OCI-LY7 (cell line): ENCODE results near the gene ZFYVE28. TPM values are rescaled to one million over a fixed set of nuclear protein-coding genes. Genes with fewer than 3 reads are reported as not detected.

Experiments used
- BruUV-seq: library from RNA; stranded (reverse); fragments of 400-500 nt; replicated peaks from 2 replicates; lab custom pipeline; 2021; lab: Mats Ljungman, UMichigan
- CTCF ChIA-PET: fragments of 300-600 bp; sonication (Branson Sonifier 250); formaldehyde crosslinking; loops from one replicate; lab custom pipeline; 2022; ENCODE audit warnings: antibody characterized with exemption; ENCODE audit not compliant: unreplicated experiment; lab: Charles Lee
- POLR2A ChIA-PET: fragments of 300-600 bp; sonication (Branson Sonifier 250); formaldehyde crosslinking; loops from one replicate; lab custom pipeline; 2022; ENCODE audit warnings: antibody characterized with exemption; lab: Charles Lee
- DNase-seq: peaks from one replicate; pipeline ENCODE4 v3.0.0-alpha.2; 2015; ENCODE audit warnings: low spot score
- H2AFZ ChIP-seq: fragments of 200-600 bp; sonication (generic), shearing (Covaris generic); 2 replicates; pipeline ENCODE4 v1.6.1; 2014; ENCODE audit warnings: mild to moderate bottlenecking, antibody characterized with exemption, low read length, moderate library complexity
- H3K27ac ChIP-seq: fragments of 200-600 bp; sonication (generic); 2 replicates; pipeline ENCODE4 v1.5.1; 2014; ENCODE audit warnings: mixed run types, low read depth, mild to moderate bottlenecking, moderate library complexity, low read length, inconsistent platforms; ENCODE audit not compliant: poor library complexity, severe bottlenecking
- H3K36me3 ChIP-seq: fragments of 200-600 bp; sonication (generic); 2 replicates; pipeline ENCODE4 v1.6.1; 2014; ENCODE audit warnings: mild to moderate bottlenecking, antibody characterized with exemption, low read length, moderate library complexity, mixed read lengths; ENCODE audit not compliant: insufficient read depth
- H3K4me1 ChIP-seq: fragments of 200-600 bp; sonication (generic); 2 replicates; pipeline ENCODE4 v1.5.1; 2014; ENCODE audit warnings: mild to moderate bottlenecking, low read length; ENCODE audit not compliant: insufficient read depth, poor library complexity, severe bottlenecking
- H3K4me2 ChIP-seq: fragments of 200-600 bp; sonication (generic); 2 replicates; pipeline ENCODE4 v1.6.1; 2014; ENCODE audit warnings: mild to moderate bottlenecking, low read length
- H3K4me3 ChIP-seq: fragments of 200-600 bp; sonication (generic); 2 replicates; pipeline ENCODE4 v1.5.1; 2014; ENCODE audit warnings: mild to moderate bottlenecking, low read depth, low read length; ENCODE audit not compliant: poor library complexity, severe bottlenecking
- H3K79me2 ChIP-seq: fragments of 200-600 bp; sonication (generic); 2 replicates; pipeline ENCODE4 v1.6.1; 2016; ENCODE audit warnings: low read depth, mild to moderate bottlenecking, low read length, moderate library complexity, mixed read lengths; ENCODE audit not compliant: insufficient read depth
- H3K9me2 ChIP-seq: fragments of 200-600 bp; sonication (generic); 2 replicates; pipeline ENCODE4 v1.6.1; 2016; ENCODE audit warnings: mild to moderate bottlenecking, low read length, mixed read lengths; ENCODE audit not compliant: insufficient read depth
- H3K9me3 ChIP-seq: fragments of 200-600 bp; sonication (generic); 2 replicates; pipeline ENCODE4 v1.6.1; 2014; ENCODE audit warnings: mild to moderate bottlenecking, mixed run types, low read length, mixed read lengths
- H4K20me1 ChIP-seq: fragments of 200-600 bp; sonication (generic); 2 replicates; pipeline ENCODE4 v1.6.1; 2014; ENCODE audit warnings: mild to moderate bottlenecking, antibody characterized with exemption, low read length, moderate library complexity, mixed read lengths; ENCODE audit not compliant: insufficient read depth
- EZH2phosphoT487 ChIP-seq: fragments of 200-600 bp; sonication (generic); IDR thresholded peaks from 2 replicates; pipeline ENCODE4 v1.6.1; 2018; ENCODE audit warnings: low read depth, borderline replicate concordance, mild to moderate bottlenecking, mixed run types, antibody characterized with exemption, low read length, moderate library complexity, mixed read lengths
- intact Hi-C: fragments of 100-400 bp; cut with micrococcal nuclease; formaldehyde crosslinking; loops from one replicate; pipeline ENCODE4 v1.10.0; 2022; ENCODE audit not compliant: unreplicated experiment
- total RNA-seq, 2 experiments: library from RNA; depleted of rRNA in 1 of 2; stranded (reverse); fragments of >200 nt in 1 of 2; shearing (Covaris generic) in 1 of 2; gene quantifications; 2 replicates each; pipeline ENCODE4 v1.2.3, GENCODE V29; 2014 to 2022
- TF ChIP-seq, protein P1 (sequence below): fragments of 200-600 bp; sonication (generic); conservative IDR thresholded peaks from 2 replicates; pipeline ENCODE4 v1.5.1; 2014; ENCODE audit warnings: mild to moderate bottlenecking, antibody characterized with exemption, low read length, moderate library complexity, mixed read lengths

ZFYVE28 gene
- total RNA-seq, 2 experiments from 2014 or later = 0.32 TPM; not detected in 1

DNA sequence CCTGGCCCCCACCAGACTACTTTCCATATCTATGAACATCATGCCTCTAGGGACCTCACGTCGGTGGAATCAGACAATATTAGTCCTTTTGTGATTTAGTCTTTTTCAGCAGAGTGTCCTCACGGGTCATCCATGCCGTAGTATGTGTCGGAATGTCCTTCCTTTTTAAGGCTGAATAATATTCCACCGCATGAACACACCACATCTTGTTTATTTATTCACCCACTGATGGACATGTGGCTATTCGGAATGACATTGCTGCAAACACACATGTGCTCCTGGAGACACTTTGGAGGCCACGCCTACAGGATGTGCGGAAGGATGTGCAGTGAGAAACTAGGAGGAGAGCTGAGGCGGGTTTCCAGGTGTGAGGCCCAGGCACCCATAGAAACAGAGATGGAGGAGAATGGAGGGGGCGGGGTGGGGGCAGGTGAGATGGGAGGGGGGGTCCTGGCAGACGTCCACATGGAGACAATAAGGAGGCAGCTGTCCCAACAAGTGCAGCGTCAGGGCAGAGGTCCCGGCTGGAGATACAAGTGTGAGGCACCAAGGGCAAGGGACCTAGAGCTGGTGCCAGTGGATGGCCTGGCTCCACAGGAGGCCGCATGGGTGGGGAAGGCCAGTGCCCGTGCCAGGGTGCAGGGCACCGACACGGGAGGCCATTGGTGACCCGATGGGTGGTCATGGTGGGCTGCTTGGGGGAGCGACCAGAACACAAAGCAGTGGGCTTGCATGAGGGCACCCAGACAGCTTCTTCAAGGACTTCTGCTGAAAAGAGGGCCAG, 20.7 kb downstream of the ZFYVE28 start:
- H3K4me2 ChIP-seq = no peak overlapping the region
- H3K4me3 ChIP-seq = no peak overlapping the region
- no peak for DNase-seq
- H3K36me3 ChIP-seq = no peaks in the 10 kb centered on the region
- CTCF ChIA-PET = no interaction called here
- H4K20me1 ChIP-seq = no peaks in the 10 kb centered on the region
- peaks cover 14% of the 10 kb centered on the region for H3K4me1 ChIP-seq
- no peak overlapping the region for H2AFZ ChIP-seq
- intact Hi-C loops = no loop called here
- H3K27ac ChIP-seq = no peak overlapping the region
- H3K79me2 ChIP-seq = no peaks in the 10 kb centered on the region
- BruUV-seq = no TSS peak
- TF ChIP-seq, protein P1, sequence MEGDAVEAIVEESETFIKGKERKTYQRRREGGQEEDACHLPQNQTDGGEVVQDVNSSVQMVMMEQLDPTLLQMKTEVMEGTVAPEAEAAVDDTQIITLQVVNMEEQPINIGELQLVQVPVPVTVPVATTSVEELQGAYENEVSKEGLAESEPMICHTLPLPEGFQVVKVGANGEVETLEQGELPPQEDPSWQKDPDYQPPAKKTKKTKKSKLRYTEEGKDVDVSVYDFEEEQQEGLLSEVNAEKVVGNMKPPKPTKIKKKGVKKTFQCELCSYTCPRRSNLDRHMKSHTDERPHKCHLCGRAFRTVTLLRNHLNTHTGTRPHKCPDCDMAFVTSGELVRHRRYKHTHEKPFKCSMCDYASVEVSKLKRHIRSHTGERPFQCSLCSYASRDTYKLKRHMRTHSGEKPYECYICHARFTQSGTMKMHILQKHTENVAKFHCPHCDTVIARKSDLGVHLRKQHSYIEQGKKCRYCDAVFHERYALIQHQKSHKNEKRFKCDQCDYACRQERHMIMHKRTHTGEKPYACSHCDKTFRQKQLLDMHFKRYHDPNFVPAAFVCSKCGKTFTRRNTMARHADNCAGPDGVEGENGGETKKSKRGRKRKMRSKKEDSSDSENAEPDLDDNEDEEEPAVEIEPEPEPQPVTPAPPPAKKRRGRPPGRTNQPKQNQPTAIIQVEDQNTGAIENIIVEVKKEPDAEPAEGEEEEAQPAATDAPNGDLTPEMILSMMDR = no peak
- TF ChIP-seq EZH2phosphoT487 = no peak
- POLR2A ChIA-PET = no interaction called here
- H3K9me2 ChIP-seq = no peaks in the 10 kb centered on the region
- no peaks in the 10 kb centered on the region for H3K9me3 ChIP-seq

DNA sequence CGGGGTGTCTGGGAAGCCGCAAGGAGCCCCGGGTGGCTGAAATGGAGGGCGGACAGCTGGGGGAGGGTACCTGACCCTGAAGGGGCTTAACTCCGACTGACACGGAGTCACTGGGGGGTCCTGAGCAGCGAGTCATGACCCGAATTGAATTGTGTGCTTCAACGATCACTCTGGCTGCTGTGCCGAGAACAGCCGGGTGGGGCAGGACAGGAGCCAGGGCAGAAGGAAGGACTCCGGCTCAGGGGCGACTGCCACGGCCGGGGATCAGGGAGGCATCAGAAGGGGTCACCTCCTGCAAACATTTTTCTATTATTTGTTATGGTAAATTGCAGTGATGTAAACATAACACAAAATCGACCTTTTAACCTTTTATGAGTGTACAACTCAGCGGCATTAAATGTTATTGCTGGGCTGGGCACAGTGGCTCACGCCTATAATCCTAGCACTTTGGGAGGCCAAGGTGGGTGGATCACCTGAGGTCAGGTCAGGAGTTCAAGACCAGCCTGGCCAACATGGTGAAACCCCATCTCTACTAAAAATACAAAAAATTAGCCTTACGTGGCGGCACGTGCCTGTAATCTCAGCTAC, 21.6 kb downstream of the ZFYVE28 start:
- H3K36me3 ChIP-seq = no peaks in the 10 kb centered on the region
- no peak overlapping the region for H3K27ac ChIP-seq
- H3K4me1 ChIP-seq = peaks cover 14% of the 10 kb centered on the region
- no peak overlapping the region for H3K4me2 ChIP-seq
- BruUV-seq = no TSS peak
- intact Hi-C loops = no loop called here
- no peaks in the 10 kb centered on the region for H3K9me3 ChIP-seq
- TF ChIP-seq, protein P1 = 0 out of 2 replicates have a peak, but pooled peaks have one; percentile 13
- TF ChIP-seq EZH2phosphoT487 = no peak
- H3K79me2 ChIP-seq = no peaks in the 10 kb centered on the region
- H2AFZ ChIP-seq = no peak overlapping the region
- no peaks in the 10 kb centered on the region for H4K20me1 ChIP-seq
- H3K9me2 ChIP-seq = no peaks in the 10 kb centered on the region
- CTCF ChIA-PET = no interaction called here
- no peak overlapping the region for H3K4me3 ChIP-seq
- no peak for DNase-seq
- POLR2A ChIA-PET = interaction anchor here (0.6 kb wide), 1 partner anchor 216 kb away, joined by 5 read pairs; no protein-coding TSS in a partner anchor

DNA sequence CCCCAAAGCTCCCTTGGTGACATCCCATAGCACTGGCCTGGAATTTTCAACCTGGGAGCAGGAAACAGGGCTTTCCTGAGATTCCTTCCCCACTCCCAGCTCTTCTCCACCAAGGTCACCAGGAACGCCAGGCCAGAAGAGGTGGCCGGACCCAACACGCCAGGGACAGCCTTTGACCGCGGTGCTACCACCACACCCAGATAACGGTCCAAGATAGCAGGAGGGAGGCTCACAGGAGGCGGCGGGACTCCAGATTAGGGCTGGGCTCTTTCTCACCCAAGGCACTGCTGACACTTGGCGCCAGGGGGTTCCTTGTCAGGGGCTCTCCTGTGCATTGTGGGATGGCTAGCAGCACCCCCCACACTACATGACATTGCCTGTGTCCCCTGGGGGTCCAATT, 22.9 kb downstream of the ZFYVE28 start:
- CTCF ChIA-PET = no interaction called here
- no peak for DNase-seq
- Histone ChIP-seq H3K4me2 (no peak overlapping the region), H3K9me3 (no peaks in the 10 kb centered on the region), H3K9me2 (no peaks in the 10 kb centered on the region), H2AFZ (no peak overlapping the region), H3K4me1 (peaks cover 24% of the 10 kb centered on the region), H3K4me3 (no peak overlapping the region), H3K27ac (no peak overlapping the region), H3K36me3 (no peaks in the 10 kb centered on the region), H4K20me1 (no peaks in the 10 kb centered on the region), H3K79me2 (no peaks in the 10 kb centered on the region)
- POLR2A ChIA-PET = no interaction called here
- intact Hi-C loops = no loop called here
- TF ChIP-seq EZH2phosphoT487 = no peak
- TF ChIP-seq, protein P1 = no peak
- no TSS peak for BruUV-seq
